ENCODE measurements around the gene AP1G1.

- TF ChIP-seq ZNF274 (IDR thresholded peaks at IDR 0.05; ENCODE audit: low read depth, low read length) (no peak), SUZ12 (IDR thresholded peaks at IDR 0.05; ENCODE audit: extremely low read depth, insufficient read depth, insufficient read length) (no peak)
Observed at GRCh38 chr16:71803305-71803690, 5.3 kb downstream of the AP1G1 start.

Data from NT2/D1 (cell line).